ENCODE measurements around the gene ADPRM. TPM values are rescaled to one million over a fixed set of nuclear protein-coding genes. Genes with fewer than 3 reads are reported as not detected.

The ADPRM gene
- total and polyA plus RNA-seq, 2 experiments from 2014 or later = 6.8 to 8.8 TPM

DNA sequence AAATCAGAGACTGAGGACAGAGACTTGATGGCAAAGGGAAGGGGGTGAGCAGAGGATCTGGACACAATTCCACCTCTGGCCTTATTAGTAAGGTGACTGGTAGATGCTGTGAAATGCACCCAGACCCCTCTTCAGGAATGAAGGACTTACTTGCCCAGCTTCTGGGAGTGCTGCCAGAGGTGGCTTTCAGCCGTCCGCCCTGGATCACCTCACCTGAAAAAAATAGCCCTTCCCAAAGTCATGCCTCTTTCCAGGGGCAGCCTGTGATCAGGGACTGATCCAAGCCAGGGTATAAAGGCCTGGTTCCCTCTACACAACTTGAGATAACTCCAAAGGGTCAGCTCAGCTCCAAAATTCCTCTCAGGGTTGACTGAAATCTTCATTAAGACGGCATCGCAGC, 52.8 kb downstream of the ADPRM start:
- H3K79me2 ChIP-seq (replicated peaks; ENCODE audit: insufficient read depth) = no peaks in the 10 kb centered on the region
- no peak overlapping the region for H3K4me2 ChIP-seq
- Mint-ChIP-seq H3K4me1 (peaks cover 27% of the 10 kb centered on the region), H3K9me3 (peaks cover 2% of the 10 kb centered on the region; the same call in 1 of the 3 replicates), H3K27ac (no peak overlapping the region), H3K27me3 (ENCODE audit: insufficient read depth, low read depth, poor library complexity) (peaks cover 8% of the 10 kb centered on the region), H3K36me3 (ENCODE audit: low read depth) (no peaks in the 10 kb centered on the region), H3K4me3 (no peak overlapping the region)
- H4K20me1 ChIP-seq (replicated peaks; ENCODE audit: insufficient read depth) = no peaks in the 10 kb centered on the region
- H3K36me3 ChIP-seq (ENCODE audit: insufficient read depth) = no peaks in the 10 kb centered on the region
- TF ChIP-seq STAT1 (IDR thresholded peaks at IDR 0.05; ENCODE audit: unreplicated experiment) (no peak), ZNF331 (CRISPR knock-in tag; IDR thresholded peaks at IDR 0.05; ENCODE audit: low read depth) (no peak), CREB1 (CRISPR knock-in tag; IDR thresholded peaks at IDR 0.05; ENCODE audit: low read depth) (no peak), EZH2 (IDR thresholded peaks at IDR 0.05; ENCODE audit: low read depth, unreplicated experiment) (no peak), ZNF114 (CRISPR knock-in tag; IDR thresholded peaks at IDR 0.05) (no peak), POLR2AphosphoS5 (IDR thresholded peaks at IDR 0.05; ENCODE audit: low read depth) (no peak), JUNB (IDR thresholded peaks at IDR 0.05; ENCODE audit: unreplicated experiment) (no peak), NANOG (IDR thresholded peaks at IDR 0.05; ENCODE audit: borderline replicate concordance) (no peak)
- TF ChIP-seq, protein P1, sequence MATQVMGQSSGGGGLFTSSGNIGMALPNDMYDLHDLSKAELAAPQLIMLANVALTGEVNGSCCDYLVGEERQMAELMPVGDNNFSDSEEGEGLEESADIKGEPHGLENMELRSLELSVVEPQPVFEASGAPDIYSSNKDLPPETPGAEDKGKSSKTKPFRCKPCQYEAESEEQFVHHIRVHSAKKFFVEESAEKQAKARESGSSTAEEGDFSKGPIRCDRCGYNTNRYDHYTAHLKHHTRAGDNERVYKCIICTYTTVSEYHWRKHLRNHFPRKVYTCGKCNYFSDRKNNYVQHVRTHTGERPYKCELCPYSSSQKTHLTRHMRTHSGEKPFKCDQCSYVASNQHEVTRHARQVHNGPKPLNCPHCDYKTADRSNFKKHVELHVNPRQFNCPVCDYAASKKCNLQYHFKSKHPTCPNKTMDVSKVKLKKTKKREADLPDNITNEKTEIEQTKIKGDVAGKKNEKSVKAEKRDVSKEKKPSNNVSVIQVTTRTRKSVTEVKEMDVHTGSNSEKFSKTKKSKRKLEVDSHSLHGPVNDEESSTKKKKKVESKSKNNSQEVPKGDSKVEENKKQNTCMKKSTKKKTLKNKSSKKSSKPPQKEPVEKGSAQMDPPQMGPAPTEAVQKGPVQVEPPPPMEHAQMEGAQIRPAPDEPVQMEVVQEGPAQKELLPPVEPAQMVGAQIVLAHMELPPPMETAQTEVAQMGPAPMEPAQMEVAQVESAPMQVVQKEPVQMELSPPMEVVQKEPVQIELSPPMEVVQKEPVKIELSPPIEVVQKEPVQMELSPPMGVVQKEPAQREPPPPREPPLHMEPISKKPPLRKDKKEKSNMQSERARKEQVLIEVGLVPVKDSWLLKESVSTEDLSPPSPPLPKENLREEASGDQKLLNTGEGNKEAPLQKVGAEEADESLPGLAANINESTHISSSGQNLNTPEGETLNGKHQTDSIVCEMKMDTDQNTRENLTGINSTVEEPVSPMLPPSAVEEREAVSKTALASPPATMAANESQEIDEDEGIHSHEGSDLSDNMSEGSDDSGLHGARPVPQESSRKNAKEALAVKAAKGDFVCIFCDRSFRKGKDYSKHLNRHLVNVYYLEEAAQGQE (IDR thresholded peaks at IDR 0.05; ENCODE audit: unreplicated experiment) = no peak
- TF ChIP-seq, protein P2, sequence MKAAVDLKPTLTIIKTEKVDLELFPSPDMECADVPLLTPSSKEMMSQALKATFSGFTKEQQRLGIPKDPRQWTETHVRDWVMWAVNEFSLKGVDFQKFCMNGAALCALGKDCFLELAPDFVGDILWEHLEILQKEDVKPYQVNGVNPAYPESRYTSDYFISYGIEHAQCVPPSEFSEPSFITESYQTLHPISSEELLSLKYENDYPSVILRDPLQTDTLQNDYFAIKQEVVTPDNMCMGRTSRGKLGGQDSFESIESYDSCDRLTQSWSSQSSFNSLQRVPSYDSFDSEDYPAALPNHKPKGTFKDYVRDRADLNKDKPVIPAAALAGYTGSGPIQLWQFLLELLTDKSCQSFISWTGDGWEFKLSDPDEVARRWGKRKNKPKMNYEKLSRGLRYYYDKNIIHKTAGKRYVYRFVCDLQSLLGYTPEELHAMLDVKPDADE (IDR thresholded peaks at IDR 0.05) = no peak
- TF ChIP-seq, protein P3, sequence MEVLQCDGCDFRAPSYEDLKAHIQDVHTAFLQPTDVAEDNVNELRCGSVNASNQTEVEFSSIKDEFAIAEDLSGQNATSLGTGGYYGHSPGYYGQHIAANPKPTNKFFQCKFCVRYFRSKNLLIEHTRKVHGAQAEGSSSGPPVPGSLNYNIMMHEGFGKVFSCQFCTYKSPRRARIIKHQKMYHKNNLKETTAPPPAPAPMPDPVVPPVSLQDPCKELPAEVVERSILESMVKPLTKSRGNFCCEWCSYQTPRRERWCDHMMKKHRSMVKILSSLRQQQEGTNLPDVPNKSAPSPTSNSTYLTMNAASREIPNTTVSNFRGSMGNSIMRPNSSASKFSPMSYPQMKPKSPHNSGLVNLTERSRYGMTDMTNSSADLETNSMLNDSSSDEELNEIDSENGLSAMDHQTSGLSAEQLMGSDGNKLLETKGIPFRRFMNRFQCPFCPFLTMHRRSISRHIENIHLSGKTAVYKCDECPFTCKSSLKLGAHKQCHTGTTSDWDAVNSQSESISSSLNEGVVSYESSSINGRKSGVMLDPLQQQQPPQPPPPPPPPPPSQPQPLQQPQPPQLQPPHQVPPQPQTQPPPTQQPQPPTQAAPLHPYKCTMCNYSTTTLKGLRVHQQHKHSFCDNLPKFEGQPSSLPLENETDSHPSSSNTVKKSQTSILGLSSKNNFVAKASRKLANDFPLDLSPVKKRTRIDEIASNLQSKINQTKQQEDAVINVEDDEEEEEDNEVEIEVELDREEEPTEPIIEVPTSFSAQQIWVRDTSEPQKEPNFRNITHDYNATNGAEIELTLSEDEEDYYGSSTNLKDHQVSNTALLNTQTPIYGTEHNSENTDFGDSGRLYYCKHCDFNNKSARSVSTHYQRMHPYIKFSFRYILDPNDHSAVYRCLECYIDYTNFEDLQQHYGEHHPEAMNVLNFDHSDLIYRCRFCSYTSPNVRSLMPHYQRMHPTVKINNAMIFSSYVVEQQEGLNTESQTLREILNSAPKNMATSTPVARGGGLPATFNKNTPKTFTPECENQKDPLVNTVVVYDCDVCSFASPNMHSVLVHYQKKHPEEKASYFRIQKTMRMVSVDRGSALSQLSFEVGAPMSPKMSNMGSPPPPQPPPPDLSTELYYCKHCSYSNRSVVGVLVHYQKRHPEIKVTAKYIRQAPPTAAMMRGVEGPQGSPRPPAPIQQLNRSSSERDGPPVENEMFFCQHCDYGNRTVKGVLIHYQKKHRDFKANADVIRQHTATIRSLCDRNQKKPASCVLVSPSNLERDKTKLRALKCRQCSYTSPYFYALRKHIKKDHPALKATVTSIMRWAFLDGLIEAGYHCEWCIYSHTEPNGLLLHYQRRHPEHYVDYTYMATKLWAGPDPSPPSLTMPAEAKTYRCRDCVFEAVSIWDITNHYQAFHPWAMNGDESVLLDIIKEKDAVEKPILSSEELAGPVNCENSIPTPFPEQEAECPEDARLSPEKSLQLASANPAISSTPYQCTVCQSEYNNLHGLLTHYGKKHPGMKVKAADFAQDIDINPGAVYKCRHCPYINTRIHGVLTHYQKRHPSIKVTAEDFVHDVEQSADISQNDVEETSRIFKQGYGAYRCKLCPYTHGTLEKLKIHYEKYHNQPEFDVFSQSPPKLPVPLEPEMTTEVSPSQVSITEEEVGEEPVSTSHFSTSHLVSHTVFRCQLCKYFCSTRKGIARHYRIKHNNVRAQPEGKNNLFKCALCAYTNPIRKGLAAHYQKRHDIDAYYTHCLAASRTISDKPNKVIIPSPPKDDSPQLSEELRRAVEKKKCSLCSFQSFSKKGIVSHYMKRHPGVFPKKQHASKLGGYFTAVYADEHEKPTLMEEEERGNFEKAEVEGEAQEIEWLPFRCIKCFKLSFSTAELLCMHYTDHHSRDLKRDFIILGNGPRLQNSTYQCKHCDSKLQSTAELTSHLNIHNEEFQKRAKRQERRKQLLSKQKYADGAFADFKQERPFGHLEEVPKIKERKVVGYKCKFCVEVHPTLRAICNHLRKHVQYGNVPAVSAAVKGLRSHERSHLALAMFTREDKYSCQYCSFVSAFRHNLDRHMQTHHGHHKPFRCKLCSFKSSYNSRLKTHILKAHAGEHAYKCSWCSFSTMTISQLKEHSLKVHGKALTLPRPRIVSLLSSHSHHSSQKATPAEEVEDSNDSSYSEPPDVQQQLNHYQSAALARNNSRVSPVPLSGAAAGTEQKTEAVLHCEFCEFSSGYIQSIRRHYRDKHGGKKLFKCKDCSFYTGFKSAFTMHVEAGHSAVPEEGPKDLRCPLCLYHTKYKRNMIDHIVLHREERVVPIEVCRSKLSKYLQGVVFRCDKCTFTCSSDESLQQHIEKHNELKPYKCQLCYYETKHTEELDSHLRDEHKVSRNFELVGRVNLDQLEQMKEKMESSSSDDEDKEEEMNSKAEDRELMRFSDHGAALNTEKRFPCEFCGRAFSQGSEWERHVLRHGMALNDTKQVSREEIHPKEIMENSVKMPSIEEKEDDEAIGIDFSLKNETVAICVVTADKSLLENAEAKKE (CRISPR knock-in tag; IDR thresholded peaks at IDR 0.05) = no peak
- no peak for DNase-seq (ENCODE audit: low spot score)
- H3K4me1 ChIP-seq (ENCODE audit: insufficient read depth) = peaks cover 20% of the 10 kb centered on the region
- no peaks in the 10 kb centered on the region for H3K27me3 ChIP-seq (ENCODE audit: insufficient read depth)
- peaks cover 4% of the 10 kb centered on the region; the same call in 1 of the 2 replicates for H3F3A ChIP-seq (replicated peaks; ENCODE audit: low read depth)
- H2AFZ ChIP-seq = no peak overlapping the region
- no peak for ATAC-seq
- no peak overlapping the region for H3K27ac ChIP-seq (ENCODE audit: low read depth)
- H3K4me3 ChIP-seq = no peak overlapping the region
- H3K9me2 ChIP-seq (ENCODE audit: insufficient read depth) = peaks cover 2% of the 10 kb centered on the region; the same call in 1 of the 2 replicates
